K562 treated with DMSO at 1 percent for 48 hours (cell line): ENCODE results near the gene NTN3. TPM values are rescaled to one million over a fixed set of nuclear protein-coding genes. Genes with fewer than 3 reads are reported as not detected.

ENCODE experiments used
- total RNA-seq: library from RNA; unstranded; fragments of 300-600 nt; gene quantifications from 2 replicates; pipeline ENCODE4 v1.2.3, GENCODE V29; 2022; ENCODE audit warnings: low replicate concordance; ENCODE audit errors: extremely low read depth

NTN3 gene
- not detected in 2 replicates for total RNA-seq

GRCh38 chr16:2471016-2471652, at the start of gene NTN3:
NTN3 (plus strand) TSS chr16:2471297; CDS start chr16:2471702, 405 bp downstream.

GRCh38 chr16:2429034-2429770, 41.9 kb upstream of the NTN3 start, which contains the start of gene CCNF:
CCNF (plus strand) TSS chr16:2429447; CDS start chr16:2429482, 35 bp downstream.

GRCh38 chr16:2459647-2460390, 11.3 kb upstream of the NTN3 start, which contains the start of gene TEDC2:
TEDC2 (plus strand) TSS chr16:2460109; CDS start chr16:2460145, 36 bp downstream.

DNA sequence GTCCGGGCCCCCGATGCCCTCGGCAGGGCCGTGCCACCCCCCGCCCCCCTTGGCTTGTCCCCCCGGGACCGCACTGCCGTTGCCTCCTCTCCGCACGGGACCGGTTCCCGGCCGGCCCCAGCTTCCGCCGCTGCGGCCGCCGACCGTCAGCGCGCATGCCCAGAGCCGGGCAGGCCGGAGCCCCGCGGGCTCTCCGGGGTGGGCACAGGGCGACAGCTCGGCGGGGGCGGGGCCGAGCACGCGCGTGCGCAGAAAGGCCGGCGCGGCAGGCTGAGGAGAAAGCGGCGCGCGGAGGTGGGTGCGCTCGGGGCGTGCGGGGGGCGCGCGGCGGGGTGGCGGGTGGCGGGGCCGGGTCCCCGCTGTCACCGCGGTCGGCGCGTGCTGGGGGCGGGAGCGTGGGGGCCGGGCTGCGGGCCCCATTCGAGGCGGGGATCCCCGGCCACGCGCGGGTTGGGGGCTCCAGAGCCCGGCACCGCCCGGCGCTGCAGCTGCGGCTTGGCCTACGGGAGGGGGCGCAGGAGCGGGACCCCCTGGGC, 3.8 kb downstream of the NTN3 start, which contains the start of gene TBC1D24:
TBC1D24 (plus strand) TSS at position 251 of the 536 bp plus-strand sequence. CDS start 21,022 bp downstream, outside the sequence.

DNA sequence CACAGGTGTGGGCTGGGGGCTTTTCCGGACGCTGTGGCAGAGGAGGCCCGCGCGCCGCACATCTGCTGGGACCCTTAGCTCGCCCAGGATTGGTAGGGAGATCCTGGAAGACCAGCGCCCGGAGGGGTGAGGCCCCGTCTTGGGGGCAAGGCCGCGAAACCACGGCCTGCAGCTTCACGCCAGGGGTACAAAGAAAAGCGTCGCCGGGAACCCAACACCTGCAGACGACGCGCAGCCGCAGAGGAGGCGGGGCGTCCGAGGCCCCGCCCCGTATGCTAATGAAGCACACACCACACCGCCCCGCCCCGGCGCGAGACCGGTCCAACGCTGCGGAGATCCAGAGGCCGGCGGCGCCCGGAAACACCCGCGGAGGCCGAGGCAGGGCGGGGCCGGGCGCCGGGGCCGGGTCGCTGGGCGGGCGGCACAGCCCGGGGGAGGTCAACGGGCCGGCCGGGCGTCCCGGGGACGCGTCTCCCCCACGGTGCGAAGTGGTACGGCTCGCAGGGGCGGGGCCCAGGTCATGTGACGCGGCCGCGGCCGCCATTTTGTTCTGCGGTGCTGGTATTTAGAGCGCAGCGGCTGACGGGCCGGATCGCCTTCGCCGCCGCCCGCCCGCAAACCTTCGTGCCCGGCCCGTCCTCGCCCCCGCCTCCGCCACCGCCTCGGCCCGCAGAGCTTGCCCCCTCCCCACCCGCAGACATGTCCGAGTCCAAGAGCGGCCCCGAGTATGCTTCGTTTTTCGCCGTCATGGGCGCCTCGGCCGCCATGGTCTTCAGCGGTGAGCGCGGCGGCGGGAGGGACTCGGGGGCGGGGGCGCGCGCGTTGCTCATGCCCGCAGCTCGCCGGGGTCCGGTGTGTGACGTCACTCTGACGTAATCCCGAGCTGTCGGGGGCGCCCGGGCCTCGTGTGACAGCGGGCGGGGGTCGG, 42.6 kb downstream of the NTN3 start, which contains the start of gene ATP6V0C:
ATP6V0C (plus strand) TSS at position 548 of the 928 bp plus-strand sequence; CDS start at position 700, 152 bp downstream.

GRCh38 chr16:2520097-2520783, 49.1 kb downstream of the NTN3 start, which contains the start of gene AMDHD2:
AMDHD2 (plus strand) TSS chr16:2520371; CDS start chr16:2520459, 88 bp downstream.

Other genes starting within 250 kb of the NTN3 start
- not detected in 2 replicates for gene E4F1, start 247.7 kb upstream of the NTN3 start, total RNA-seq
- not detected in 2 replicates for gene DNASE1L2, start 234.9 kb upstream of the NTN3 start, total RNA-seq
- gene ECI1, start 219.7 kb upstream of the NTN3 start, total RNA-seq: 674 TPM in 1 of 2 replicates, not detected in the other
- not detected in 2 replicates for gene RNPS1, start 203.2 kb upstream of the NTN3 start, total RNA-seq
- not detected in 2 replicates for gene ABCA3, start 130.6 kb upstream of the NTN3 start, total RNA-seq
- gene CCNF, start 41.9 kb upstream of the NTN3 start, total RNA-seq: not detected in 2 replicates
- not detected in 2 replicates for gene TEDC2, start 11.2 kb upstream of the NTN3 start, total RNA-seq
- gene TBC1D24, start 3.8 kb downstream of the NTN3 start, total RNA-seq: not detected in 2 replicates
- not detected in 2 replicates for gene ATP6V0C, start 42.7 kb downstream of the NTN3 start, total RNA-seq
- gene AMDHD2, start 49.1 kb downstream of the NTN3 start, total RNA-seq: not detected in 2 replicates
- gene CEMP1, start 60.1 kb downstream of the NTN3 start, total RNA-seq: not detected in 2 replicates
- not detected in 2 replicates for gene PDPK1, start 66.7 kb downstream of the NTN3 start, total RNA-seq
- not detected in 2 replicates for gene KCTD5, start 211.2 kb downstream of the NTN3 start, total RNA-seq
- gene PRSS27, start 248.9 kb downstream of the NTN3 start, total RNA-seq: not detected in 2 replicates